Measurements from ENCODE around the gene CR1L.

CR1L gene

DNA sequence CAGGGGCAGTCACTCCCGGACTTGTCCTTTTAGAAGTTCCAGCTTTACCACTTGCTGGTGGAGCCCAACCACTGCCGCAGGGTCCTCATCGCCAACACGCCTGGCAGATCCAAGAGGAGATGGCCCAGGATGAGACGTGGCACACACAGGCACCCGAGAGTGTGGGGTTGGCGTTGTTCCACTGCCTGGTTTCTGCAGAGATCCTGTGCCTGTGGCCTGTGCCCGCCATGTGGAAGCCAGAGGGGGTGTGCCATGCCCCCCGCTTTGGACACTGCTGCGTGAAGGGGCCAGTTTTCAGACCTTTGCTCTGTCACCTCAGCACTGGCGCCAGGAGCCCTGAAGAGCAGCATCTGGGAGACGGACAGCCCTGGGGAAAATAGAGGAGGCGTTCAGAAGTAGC lies 117.7 kb downstream of the CR1L start:
- Histone ChIP-seq H4K20me1 (ENCODE audit: insufficient read depth, low read length, poor library complexity, severe bottlenecking) (peaks cover 7% of the 10 kb centered on the region), H3K9me3 (ENCODE audit: insufficient read depth, low read depth, low read length) (no peaks in the 10 kb centered on the region), H3K4me3 (ENCODE audit: low read length, poor library complexity, severe bottlenecking) (no peak overlapping the region), H2AFZ (ENCODE audit: low read length) (no peak overlapping the region), H3K4me1 (ENCODE audit: insufficient read depth, low read length, poor library complexity, severe bottlenecking) (peaks cover 6% of the 10 kb centered on the region), H3K9ac (ENCODE audit: low read depth, low read length, poor library complexity, severe bottlenecking) (no peak overlapping the region), H3K79me2 (ENCODE audit: insufficient read depth, low read length) (peaks cover 7% of the 10 kb centered on the region), H3K36me3 (ENCODE audit: insufficient read depth, low read length) (peaks cover 74% of the 10 kb centered on the region), H3K9me2 (replicated peaks; ENCODE audit: low read depth, low read length) (no peaks in the 10 kb centered on the region), H3K4me2 (ENCODE audit: low read depth, low read length, poor library complexity, severe bottlenecking) (no peak overlapping the region), H3K27me3 (ENCODE audit: insufficient read depth, low read length, poor library complexity, severe bottlenecking) (no peaks in the 10 kb centered on the region), H3F3A (ENCODE audit: low read depth) (no peaks in the 10 kb centered on the region)
- TF ChIP-seq, protein P1, sequence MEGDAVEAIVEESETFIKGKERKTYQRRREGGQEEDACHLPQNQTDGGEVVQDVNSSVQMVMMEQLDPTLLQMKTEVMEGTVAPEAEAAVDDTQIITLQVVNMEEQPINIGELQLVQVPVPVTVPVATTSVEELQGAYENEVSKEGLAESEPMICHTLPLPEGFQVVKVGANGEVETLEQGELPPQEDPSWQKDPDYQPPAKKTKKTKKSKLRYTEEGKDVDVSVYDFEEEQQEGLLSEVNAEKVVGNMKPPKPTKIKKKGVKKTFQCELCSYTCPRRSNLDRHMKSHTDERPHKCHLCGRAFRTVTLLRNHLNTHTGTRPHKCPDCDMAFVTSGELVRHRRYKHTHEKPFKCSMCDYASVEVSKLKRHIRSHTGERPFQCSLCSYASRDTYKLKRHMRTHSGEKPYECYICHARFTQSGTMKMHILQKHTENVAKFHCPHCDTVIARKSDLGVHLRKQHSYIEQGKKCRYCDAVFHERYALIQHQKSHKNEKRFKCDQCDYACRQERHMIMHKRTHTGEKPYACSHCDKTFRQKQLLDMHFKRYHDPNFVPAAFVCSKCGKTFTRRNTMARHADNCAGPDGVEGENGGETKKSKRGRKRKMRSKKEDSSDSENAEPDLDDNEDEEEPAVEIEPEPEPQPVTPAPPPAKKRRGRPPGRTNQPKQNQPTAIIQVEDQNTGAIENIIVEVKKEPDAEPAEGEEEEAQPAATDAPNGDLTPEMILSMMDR (conservative IDR thresholded peaks at IDR 0.05; ENCODE audit: low read length) = no peak
- no peak for TF ChIP-seq EZH2phosphoT487 (IDR thresholded peaks at IDR 0.05; ENCODE audit: borderline replicate concordance)

DNA sequence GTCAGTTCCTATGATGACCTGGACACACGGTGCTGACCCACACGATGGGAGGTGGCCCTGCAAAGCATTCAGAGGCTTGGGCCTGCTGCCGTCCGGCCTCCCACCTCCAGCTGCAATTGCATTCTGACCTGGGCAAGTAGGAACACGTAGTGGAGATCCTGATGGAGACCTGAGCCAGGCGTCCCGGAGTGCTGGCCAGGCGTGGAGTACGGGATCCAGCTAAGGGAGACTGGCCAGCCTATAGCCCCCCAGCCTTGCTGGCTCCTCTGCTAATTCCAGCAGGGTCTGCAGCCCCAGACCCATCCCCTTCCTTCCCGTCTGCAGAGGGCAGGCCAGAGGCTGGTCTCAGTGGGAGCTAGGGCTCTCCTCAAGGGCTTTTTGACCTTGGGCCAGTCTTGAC lies 118.2 kb downstream of the CR1L start:
- TF ChIP-seq EZH2phosphoT487 (IDR thresholded peaks at IDR 0.05; ENCODE audit: borderline replicate concordance) = no peak
- TF ChIP-seq, protein P1 (conservative IDR thresholded peaks at IDR 0.05; ENCODE audit: low read length) = no peak
- Histone ChIP-seq H4K20me1 (ENCODE audit: insufficient read depth, low read length, poor library complexity, severe bottlenecking) (peaks cover 2% of the 10 kb centered on the region), H3K4me3 (ENCODE audit: low read length, poor library complexity, severe bottlenecking) (no peak overlapping the region), H3K4me2 (ENCODE audit: low read depth, low read length, poor library complexity, severe bottlenecking) (no peak overlapping the region), H3F3A (ENCODE audit: low read depth) (no peaks in the 10 kb centered on the region), H3K27me3 (ENCODE audit: insufficient read depth, low read length, poor library complexity, severe bottlenecking) (no peaks in the 10 kb centered on the region), H3K9me3 (ENCODE audit: insufficient read depth, low read depth, low read length) (no peaks in the 10 kb centered on the region), H3K79me2 (ENCODE audit: insufficient read depth, low read length) (peaks cover 2% of the 10 kb centered on the region), H3K4me1 (ENCODE audit: insufficient read depth, low read length, poor library complexity, severe bottlenecking) (peaks cover 1% of the 10 kb centered on the region), H3K36me3 (ENCODE audit: insufficient read depth, low read length) (peaks cover 70% of the 10 kb centered on the region), H3K9me2 (replicated peaks; ENCODE audit: low read depth, low read length) (no peaks in the 10 kb centered on the region), H2AFZ (ENCODE audit: low read length) (no peak overlapping the region), H3K9ac (ENCODE audit: low read depth, low read length, poor library complexity, severe bottlenecking) (no peak overlapping the region)

DNA sequence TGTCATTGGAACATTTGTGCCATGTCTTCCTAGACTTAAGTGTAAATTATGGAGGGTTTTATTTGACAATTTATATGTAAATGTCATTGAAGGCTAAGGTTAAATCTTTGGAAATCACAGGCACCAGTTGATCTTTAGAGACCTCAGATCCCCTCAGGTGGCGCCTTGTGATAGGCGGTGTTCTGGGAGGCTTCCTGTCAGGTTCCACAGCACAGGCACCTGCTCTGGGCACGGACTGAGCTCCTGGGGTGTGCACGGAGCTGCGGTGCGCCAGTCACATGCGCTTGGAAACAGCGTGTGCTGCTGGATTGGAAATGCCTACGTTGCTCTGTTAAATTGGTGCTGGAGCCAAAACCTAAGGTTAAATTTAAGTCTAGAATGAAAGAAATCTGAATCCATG lies 119.0 kb downstream of the CR1L start:
- H3K9me3 ChIP-seq (ENCODE audit: insufficient read depth, low read depth, low read length) = no peaks in the 10 kb centered on the region
- H3K36me3 ChIP-seq (ENCODE audit: insufficient read depth, low read length) = peaks cover 61% of the 10 kb centered on the region
- no peak overlapping the region for H3K4me2 ChIP-seq (ENCODE audit: low read depth, low read length, poor library complexity, severe bottlenecking)
- no peaks in the 10 kb centered on the region for H3K4me1 ChIP-seq (ENCODE audit: insufficient read depth, low read length, poor library complexity, severe bottlenecking)
- H3K27me3 ChIP-seq (ENCODE audit: insufficient read depth, low read length, poor library complexity, severe bottlenecking) = no peaks in the 10 kb centered on the region
- H3K4me3 ChIP-seq (ENCODE audit: low read length, poor library complexity, severe bottlenecking) = no peak overlapping the region
- no peaks in the 10 kb centered on the region for H4K20me1 ChIP-seq (ENCODE audit: insufficient read depth, low read length, poor library complexity, severe bottlenecking)
- no peaks in the 10 kb centered on the region for H3K9me2 ChIP-seq (replicated peaks; ENCODE audit: low read depth, low read length)
- TF ChIP-seq EZH2phosphoT487 (IDR thresholded peaks at IDR 0.05; ENCODE audit: borderline replicate concordance) = no peak
- TF ChIP-seq, protein P1 (conservative IDR thresholded peaks at IDR 0.05; ENCODE audit: low read length) = no peak
- H3F3A ChIP-seq (ENCODE audit: low read depth) = no peaks in the 10 kb centered on the region
- H3K9ac ChIP-seq (ENCODE audit: low read depth, low read length, poor library complexity, severe bottlenecking) = no peak overlapping the region
- H3K79me2 ChIP-seq (ENCODE audit: insufficient read depth, low read length) = no peaks in the 10 kb centered on the region
- no peak overlapping the region for H2AFZ ChIP-seq (ENCODE audit: low read length)

Measured in Loucy (cell line).